Fibroblast of lung (primary cell): ENCODE results near the gene GET4.

Experiments
- EZH2 ChIP-seq: IDR thresholded peaks from 2 replicates; pipeline ENCODE4 v1.5.1; 2012; ENCODE audit warnings: low read length, control low read depth, mild to moderate bottlenecking; ENCODE audit errors: missing control alignments
- TF ChIP-seq, protein P1 (sequence below), 2 donors: IDR thresholded peaks in 1 of 2; conservative IDR thresholded peaks in 1 of 2; 1 replicate in 1 of 2; 2 replicates in 1 of 2; pipeline ENCODE4 v1.5.1; 2011 to 2012; ENCODE audit warnings: low read length in 2 of 2, control low read depth in 1 of 2, inconsistent platforms in 1 of 2, low read depth in 1 of 2, mild to moderate bottlenecking in 1 of 2

DNA sequence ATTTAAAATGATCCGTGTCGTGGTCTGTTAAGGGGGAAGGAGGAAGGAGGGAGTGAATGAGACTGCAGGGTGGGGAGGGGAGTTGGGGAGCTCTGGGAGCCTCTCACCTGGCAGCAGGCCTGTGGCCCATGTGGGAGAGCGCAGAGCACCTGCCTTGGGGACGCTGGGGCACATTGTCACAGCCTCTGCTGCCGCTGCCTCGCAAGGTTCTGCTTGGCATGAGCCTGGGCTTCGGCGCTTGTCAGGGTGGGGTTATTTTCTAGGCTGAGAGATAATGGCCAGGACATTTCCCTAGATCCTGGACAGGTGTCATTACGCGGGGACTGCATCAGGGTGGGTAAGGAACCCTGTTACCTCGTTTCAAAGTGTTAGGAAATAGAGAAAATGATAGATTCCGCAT, 46.3 kb upstream of the GET4 start:
- TF ChIP-seq, protein P1, sequence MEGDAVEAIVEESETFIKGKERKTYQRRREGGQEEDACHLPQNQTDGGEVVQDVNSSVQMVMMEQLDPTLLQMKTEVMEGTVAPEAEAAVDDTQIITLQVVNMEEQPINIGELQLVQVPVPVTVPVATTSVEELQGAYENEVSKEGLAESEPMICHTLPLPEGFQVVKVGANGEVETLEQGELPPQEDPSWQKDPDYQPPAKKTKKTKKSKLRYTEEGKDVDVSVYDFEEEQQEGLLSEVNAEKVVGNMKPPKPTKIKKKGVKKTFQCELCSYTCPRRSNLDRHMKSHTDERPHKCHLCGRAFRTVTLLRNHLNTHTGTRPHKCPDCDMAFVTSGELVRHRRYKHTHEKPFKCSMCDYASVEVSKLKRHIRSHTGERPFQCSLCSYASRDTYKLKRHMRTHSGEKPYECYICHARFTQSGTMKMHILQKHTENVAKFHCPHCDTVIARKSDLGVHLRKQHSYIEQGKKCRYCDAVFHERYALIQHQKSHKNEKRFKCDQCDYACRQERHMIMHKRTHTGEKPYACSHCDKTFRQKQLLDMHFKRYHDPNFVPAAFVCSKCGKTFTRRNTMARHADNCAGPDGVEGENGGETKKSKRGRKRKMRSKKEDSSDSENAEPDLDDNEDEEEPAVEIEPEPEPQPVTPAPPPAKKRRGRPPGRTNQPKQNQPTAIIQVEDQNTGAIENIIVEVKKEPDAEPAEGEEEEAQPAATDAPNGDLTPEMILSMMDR (conservative IDR thresholded peaks at IDR 0.05 in 1 of 2, IDR thresholded peaks at IDR 0.05 in 1 of 2; ENCODE audit: low read depth in 1 of 2, low read length in 2 of 2), result no peak
- no peak for TF ChIP-seq EZH2
